Endodermal cell (in vitro differentiated cells): ENCODE data around the gene OPTN. TPM values are rescaled to one million over a fixed set of nuclear protein-coding genes. Genes with fewer than 3 reads are reported as not detected.

ENCODE experiments used
- DNase-seq: peaks from one replicate; pipeline ENCODE4 v3.0.0-alpha.2; 2017
- H3K27ac ChIP-seq: 2 replicates; pipeline ENCODE4 v1.5.1; 2013; ENCODE audit warnings: mild to moderate bottlenecking, low read depth, low read length, moderate library complexity
- H3K27me3 ChIP-seq: 2 replicates; pipeline ENCODE4 v1.6.1; 2013; ENCODE audit warnings: mild to moderate bottlenecking, low read length, moderate library complexity; ENCODE audit not compliant: insufficient read depth, control insufficient read depth, poor library complexity, severe bottlenecking
- H3K36me3 ChIP-seq: 2 replicates; pipeline ENCODE4 v1.7.0; 2013; ENCODE audit warnings: mild to moderate bottlenecking, low read length, moderate library complexity; ENCODE audit not compliant: control insufficient read depth, insufficient read depth
- H3K4me1 ChIP-seq: one replicate; pipeline ENCODE4 v1.7.0; 2013; ENCODE audit warnings: low read length; ENCODE audit not compliant: control insufficient read depth, insufficient read depth
- H3K4me3 ChIP-seq: 2 replicates; pipeline ENCODE4 v1.5.1; 2013; ENCODE audit warnings: mild to moderate bottlenecking, low read length, moderate library complexity
- H3K9ac ChIP-seq: 2 replicates; pipeline ENCODE4 v1.6.1; 2013; ENCODE audit warnings: mild to moderate bottlenecking, low read length, moderate library complexity; ENCODE audit not compliant: poor library complexity, severe bottlenecking; ENCODE audit errors: extremely low read depth
- H3K9me3 ChIP-seq: 2 replicates; pipeline ENCODE4 v1.6.1; 2013; ENCODE audit warnings: mild to moderate bottlenecking, low read length, moderate library complexity; ENCODE audit not compliant: control insufficient read depth
- H3K27ac Mint-ChIP-seq: 2 replicates; pipeline ENCODE4 v1.8.0; 2020; ENCODE audit warnings: mixed read lengths
- H3K27me3 Mint-ChIP-seq: 2 replicates; pipeline ENCODE4 v1.8.0; 2021; ENCODE audit warnings: mild to moderate bottlenecking, mixed read lengths; ENCODE audit not compliant: insufficient read depth
- H3K36me3 Mint-ChIP-seq: 2 replicates; pipeline ENCODE4 v1.8.0; 2020; ENCODE audit warnings: low read depth, mixed read lengths
- H3K4me1 Mint-ChIP-seq: 2 replicates; pipeline ENCODE4 v1.8.0; 2020; ENCODE audit warnings: mixed read lengths
- H3K4me3 Mint-ChIP-seq: 2 replicates; pipeline ENCODE4 v1.8.0; 2020; ENCODE audit warnings: mild to moderate bottlenecking, moderate library complexity, mixed read lengths
- H3K9me3 Mint-ChIP-seq: 2 replicates; pipeline ENCODE4 v1.8.0; 2020; ENCODE audit warnings: mild to moderate bottlenecking, mixed read lengths
- WGBS, 2 experiments: methylation state at CpG; one replicate each; pipeline versions ENCODE4 v1.1.5 to v1.1.7; 2013; ENCODE audit warnings: missing lambda C conversion rate in 2 of 2, mixed read lengths in 1 of 2; ENCODE audit not compliant: insufficient coverage in 1 of 2, insufficient read length in 1 of 2; 5-methylcytosine and 5-hydroxymethylcytosine counted together
- total RNA-seq, 2 donors: library from RNA; stranded (reverse); fragmentation: NEBNext Ultra II Directional in 1 of 2; extraction: Animal tissue kit (Norgen Biotek cat#: 25700) in 1 of 2; gene quantifications; 2 replicates in 1 of 2; 3 replicates in 1 of 2; pipeline ENCODE4 v1.2.1, GENCODE V29; 2021
- TF ChIP-seq, protein P1 (sequence below): fragments of 200-600 bp; sonication (generic); conservative IDR thresholded peaks from 2 replicates; pipeline ENCODE4 v1.5.0; 2021; ENCODE audit warnings: antibody characterized with exemption, mild to moderate bottlenecking

OPTN gene
- total RNA-seq, 2 donors from 2014 or later, result 22.7 to 23.3 TPM

DNA sequence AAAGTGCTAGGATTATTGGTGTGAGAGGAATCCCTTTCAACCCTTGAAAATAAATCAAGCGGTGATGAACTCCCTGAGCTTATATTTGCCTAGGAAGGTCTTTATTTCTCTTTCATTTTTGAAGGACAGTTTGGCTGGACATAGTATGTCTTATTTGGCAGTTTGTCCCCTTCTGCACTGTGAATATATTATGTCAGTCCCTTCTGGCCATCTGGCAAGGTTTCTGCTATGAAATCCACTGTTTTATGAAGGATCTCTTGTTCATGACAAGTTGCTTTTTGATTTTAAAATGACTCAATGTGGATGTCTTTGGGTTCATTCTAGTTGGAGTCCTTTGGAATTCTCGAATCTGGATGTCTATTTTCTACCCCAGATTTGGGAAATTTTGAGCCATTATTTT lies 39.7 kb downstream of the OPTN start:
- H3K4me1 Mint-ChIP-seq, result no peaks in the 10 kb centered on the region
- no peak overlapping the region for H3K4me3 Mint-ChIP-seq
- no peaks in the 10 kb centered on the region for H3K27me3 Mint-ChIP-seq
- DNase-seq, result no peak
- H3K36me3 ChIP-seq, result peaks cover 32% of the 10 kb centered on the region
- no peaks in the 10 kb centered on the region for H3K9me3 ChIP-seq
- H3K4me3 ChIP-seq, result no peak overlapping the region
- TF ChIP-seq, protein P1, sequence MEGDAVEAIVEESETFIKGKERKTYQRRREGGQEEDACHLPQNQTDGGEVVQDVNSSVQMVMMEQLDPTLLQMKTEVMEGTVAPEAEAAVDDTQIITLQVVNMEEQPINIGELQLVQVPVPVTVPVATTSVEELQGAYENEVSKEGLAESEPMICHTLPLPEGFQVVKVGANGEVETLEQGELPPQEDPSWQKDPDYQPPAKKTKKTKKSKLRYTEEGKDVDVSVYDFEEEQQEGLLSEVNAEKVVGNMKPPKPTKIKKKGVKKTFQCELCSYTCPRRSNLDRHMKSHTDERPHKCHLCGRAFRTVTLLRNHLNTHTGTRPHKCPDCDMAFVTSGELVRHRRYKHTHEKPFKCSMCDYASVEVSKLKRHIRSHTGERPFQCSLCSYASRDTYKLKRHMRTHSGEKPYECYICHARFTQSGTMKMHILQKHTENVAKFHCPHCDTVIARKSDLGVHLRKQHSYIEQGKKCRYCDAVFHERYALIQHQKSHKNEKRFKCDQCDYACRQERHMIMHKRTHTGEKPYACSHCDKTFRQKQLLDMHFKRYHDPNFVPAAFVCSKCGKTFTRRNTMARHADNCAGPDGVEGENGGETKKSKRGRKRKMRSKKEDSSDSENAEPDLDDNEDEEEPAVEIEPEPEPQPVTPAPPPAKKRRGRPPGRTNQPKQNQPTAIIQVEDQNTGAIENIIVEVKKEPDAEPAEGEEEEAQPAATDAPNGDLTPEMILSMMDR, result no peak
- no peak overlapping the region for H3K27ac Mint-ChIP-seq
- H3K9ac ChIP-seq, result no peak overlapping the region
- no peaks in the 10 kb centered on the region for H3K9me3 Mint-ChIP-seq
- H3K27ac ChIP-seq, result no peak overlapping the region
- H3K36me3 Mint-ChIP-seq, result peaks cover 22% of the 10 kb centered on the region
- WGBS, 2 experiments, result 94 to 95% methylated on average over 2 of the region's 2 CpGs
- H3K4me1 ChIP-seq, result no peaks in the 10 kb centered on the region
- no peaks in the 10 kb centered on the region for H3K27me3 ChIP-seq

DNA sequence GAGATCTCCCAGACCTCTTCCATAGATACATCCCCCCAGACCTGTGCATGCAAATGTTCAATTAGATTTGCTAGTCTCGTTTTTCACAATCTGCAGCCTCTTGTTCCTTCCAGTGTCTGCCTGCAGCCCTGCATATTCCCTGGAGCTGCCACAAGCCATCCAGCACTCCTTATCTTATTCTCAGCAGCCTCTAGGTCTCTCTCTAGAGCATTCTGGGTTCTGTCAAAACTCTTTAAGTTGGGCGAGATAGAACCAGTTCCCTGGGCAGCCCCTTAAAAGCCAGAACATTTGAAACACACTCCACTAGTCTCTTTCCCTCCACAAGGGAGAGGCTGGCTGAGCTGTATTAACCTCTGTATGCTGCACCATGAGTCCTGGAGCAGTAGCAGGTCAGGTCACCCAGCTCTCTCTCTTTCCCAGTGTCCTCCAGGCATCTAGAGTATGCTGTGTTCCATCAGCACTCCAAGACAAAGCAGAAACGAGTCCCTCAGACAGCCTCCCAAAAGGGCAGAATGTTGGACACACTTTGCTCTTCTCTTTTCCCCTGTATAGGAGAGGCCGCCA lies 40.7 kb downstream of the OPTN start:
- no peaks in the 10 kb centered on the region for H3K9me3 Mint-ChIP-seq

DNA sequence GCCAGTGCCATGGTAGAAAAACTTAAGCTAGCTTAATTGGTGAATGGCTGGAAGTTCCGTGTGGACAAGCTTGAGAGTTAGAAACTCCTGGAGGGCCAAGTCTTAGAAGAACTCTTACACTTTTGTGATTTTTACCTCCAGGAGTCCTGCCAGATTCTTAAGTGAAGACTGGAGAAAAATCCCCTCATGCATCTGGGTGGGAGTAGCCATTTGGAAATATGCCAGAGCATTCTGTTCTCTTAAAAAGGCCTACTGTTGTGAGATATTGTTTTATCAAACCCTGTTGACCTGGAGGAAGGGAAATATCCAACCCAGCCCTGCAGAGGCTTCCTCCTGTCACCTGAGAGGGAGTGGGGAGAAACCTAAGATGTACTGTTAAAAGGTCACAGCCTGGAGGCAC lies 43.8 kb downstream of the OPTN start:
- no peaks in the 10 kb centered on the region for H3K27me3 ChIP-seq
- H3K27ac ChIP-seq, result no peak overlapping the region
- no peaks in the 10 kb centered on the region for H3K27me3 Mint-ChIP-seq
- no peak for DNase-seq
- H3K9ac ChIP-seq, result no peak overlapping the region
- no peaks in the 10 kb centered on the region for H3K4me1 Mint-ChIP-seq
- no peak overlapping the region for H3K4me3 ChIP-seq
- peaks cover 7% of the 10 kb centered on the region for H3K36me3 ChIP-seq
- no peaks in the 10 kb centered on the region for H3K9me3 ChIP-seq
- 100% methylated on average over 1 of the region's 1 CpG for WGBS, 2 experiments
- H3K4me1 ChIP-seq, result no peaks in the 10 kb centered on the region
- no peak overlapping the region for H3K27ac Mint-ChIP-seq
- TF ChIP-seq, protein P1, result no peak
- H3K36me3 Mint-ChIP-seq, result no peaks in the 10 kb centered on the region
- H3K4me3 Mint-ChIP-seq, result no peak overlapping the region
- H3K9me3 Mint-ChIP-seq, result no peaks in the 10 kb centered on the region

More for the DNA sequence above, 40.7 kb downstream of the OPTN start:
- TF ChIP-seq, protein P1, result no peak
- Histone ChIP-seq H3K36me3 (peaks cover 23% of the 10 kb centered on the region), H3K27ac (no peak overlapping the region), H3K27me3 (no peaks in the 10 kb centered on the region), H3K4me1 (no peaks in the 10 kb centered on the region), H3K4me3 (no peak overlapping the region), H3K9me3 (no peaks in the 10 kb centered on the region), H3K9ac (no peak overlapping the region)
- Mint-ChIP-seq H3K4me3 (no peak overlapping the region), H3K27ac (no peak overlapping the region), H3K27me3 (no peaks in the 10 kb centered on the region), H3K36me3 (peaks cover 12% of the 10 kb centered on the region), H3K4me1 (no peaks in the 10 kb centered on the region)
- DNase-seq, result no peak
- WGBS, 2 experiments, result 91 to 94% methylated on average over 4 of the region's 4 CpGs
